GM18867 (cell line): Measurements from ENCODE around the gene LYRM1.

Source experiments
- ATAC-seq: cut with Tn5 transposase; IDR thresholded peaks from one replicate; pipeline ENCODE4 v1.9.1; 2021; ENCODE audit warnings: mild to moderate bottlenecking, moderate library complexity; ENCODE audit not compliant: unreplicated experiment

Gene LYRM1

DNA sequence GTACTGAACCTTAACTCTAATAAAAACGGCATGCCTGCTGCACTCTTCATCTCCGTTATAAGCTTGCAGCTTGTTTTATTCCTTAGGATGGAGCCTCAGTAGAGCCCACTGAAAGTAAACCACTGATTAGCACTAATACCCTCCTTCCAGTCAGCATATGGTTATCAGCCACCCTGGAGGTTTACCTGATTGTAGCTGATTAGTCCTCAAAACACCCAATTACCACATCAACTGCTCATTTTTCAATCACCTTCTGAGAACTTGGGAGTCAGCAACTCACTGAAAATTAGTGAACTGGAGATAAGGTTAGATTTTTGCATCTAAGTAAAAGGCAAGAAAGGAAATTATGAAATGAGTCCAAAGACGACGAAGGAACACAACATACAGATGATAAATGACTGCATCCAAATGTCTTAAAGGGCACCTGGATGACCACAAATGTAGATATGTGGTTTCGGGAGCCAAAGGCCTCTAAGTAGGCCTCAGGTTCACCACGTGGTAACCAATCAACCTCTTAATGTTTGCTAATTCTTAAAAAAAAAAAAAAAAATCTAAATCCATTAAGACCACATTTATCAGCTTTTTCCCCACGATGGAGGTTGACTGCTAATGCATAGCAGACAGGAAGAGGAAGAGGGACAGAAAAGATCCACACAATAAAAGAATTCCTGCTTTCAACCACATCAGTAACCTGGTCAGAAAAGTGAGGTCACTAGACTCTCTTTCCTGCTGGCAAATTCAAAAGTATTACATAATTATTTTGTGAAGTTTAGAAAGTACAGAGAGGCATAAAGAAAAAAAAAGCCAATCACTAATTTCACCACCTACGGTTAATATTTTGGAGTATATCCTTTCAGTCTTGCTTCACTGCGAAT lies 28.4 kb upstream of the LYRM1 start:
- no peak for ATAC-seq

DNA sequence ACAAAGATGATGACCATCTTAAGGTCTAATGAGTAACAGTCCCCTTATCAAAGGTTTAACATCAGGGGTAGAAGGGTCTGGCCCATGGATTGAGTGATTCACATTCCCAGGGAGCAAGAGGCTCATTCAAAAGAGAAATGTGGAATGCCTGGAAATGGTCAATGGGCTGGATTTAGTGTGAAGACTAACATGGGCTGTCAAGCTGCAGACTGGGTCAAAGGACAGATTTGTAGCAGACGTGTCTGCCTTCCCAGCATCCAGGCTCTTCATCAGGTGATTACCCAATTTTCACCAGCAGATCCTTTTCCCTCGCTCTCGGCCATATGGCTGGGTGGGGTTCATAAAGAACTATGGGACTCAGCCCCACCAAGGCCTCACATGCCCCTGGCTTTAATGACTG lies 27.2 kb upstream of the LYRM1 start:
- no peak for ATAC-seq

- ATAC-seq, result peak; percentile 15
Observed at GRCh38 chr16:20874088-20874581, 26.4 kb upstream of the LYRM1 start.

DNA sequence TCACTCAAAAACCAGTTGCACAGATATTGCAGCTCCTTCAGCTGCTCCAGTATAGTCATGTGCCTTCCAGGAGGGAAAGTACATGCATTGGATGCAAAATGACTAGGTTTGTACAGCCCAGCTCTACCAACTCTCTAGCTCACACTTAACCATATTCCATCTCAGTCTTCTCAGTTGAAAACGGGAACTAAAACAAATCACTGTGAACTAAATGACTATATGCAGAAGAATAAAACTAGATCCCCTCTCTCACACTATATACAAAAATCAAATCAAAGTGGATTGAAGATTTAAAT lies 25.3 kb upstream of the LYRM1 start:
- ATAC-seq, result no peak

- no peak for ATAC-seq
Observed at GRCh38 chr16:20878682-20879147, 21.9 kb upstream of the LYRM1 start.

DNA sequence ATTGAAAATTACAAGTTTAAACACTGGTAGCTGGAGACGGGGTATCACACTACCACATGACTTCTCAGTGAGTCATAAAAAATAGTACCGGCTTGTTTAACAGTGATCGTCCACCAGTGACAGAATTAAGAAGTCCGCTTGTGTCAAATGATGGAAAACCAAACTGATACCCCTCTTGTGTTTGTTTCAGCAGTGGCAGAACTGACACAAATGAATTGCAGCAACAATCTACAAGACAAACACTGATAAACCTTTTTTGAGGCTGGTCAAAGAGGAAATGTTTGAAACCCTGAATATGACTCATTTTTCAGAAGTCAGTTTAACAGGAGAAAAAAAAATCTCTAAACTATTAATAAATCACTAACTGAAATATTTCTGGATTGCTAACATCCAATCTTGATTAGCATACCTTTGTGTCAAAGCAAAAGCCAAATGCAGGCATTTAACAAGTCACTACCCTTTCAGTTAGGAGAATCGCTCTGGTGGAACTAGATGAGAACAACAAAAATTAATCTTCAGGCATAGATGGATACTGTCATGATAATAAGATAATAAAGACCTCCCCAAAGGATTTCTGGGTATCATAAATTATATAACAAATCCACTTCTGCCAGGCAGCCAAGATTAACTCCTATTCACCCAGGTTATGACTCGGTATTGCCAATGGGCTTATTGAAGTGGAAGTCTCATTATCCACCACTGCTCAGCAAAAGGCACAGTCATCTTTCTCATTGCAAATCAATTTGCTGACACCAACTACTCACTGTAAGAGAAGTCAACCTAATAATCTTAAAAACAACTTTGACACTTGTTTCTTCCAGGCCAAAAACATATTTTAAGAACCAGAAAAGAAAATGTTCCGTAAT lies 21.2 kb upstream of the LYRM1 start:
- ATAC-seq, result peak; percentile 34

- ATAC-seq, result no peak
Observed at GRCh38 chr16:20880867-20881502, 19.6 kb upstream of the LYRM1 start.

GRCh38 chr16:20881503-20881878 lies 19.1 kb upstream of the LYRM1 start:
- no peak for ATAC-seq

- no peak for ATAC-seq
Observed at GRCh38 chr16:20883554-20884239, 16.9 kb upstream of the LYRM1 start.

DNA sequence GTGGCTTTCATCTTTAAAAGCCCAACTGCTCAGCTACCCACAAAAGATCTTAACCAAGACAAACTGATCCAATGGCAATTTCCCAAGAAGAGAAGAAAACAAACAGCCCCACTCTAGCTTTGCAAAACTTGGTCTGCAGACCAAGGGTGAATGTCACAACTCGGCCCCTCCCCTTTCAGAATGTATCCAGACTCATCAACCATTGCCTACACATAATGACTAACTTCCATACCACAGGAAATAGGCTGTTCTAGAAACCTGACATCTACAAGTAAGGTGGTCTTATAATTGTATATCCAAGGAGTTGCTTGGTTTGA lies 16.4 kb upstream of the LYRM1 start:
- ATAC-seq, result no peak

- ATAC-seq, result no peak
Observed at GRCh38 chr16:20886320-20886719, 14.3 kb upstream of the LYRM1 start.

DNA sequence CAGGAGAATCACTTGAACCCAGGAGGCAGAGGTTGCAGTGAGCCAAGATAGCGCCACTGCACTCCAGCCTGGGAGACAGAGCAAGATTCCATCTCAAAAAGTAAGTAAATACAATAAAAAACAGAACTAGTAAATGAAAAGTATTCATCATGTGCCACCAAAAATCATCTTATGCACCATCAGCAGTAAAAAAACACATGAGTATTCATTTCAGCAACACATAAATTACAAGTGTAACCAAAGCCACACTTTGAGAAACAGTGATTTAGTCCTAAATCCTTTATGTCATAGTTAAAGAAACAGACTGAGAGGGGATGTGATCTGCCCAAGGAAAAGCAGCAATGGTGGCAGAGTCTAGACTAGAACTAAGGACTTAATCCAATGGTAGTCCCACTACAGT lies 13.4 kb upstream of the LYRM1 start:
- ATAC-seq, result no peak

DNA sequence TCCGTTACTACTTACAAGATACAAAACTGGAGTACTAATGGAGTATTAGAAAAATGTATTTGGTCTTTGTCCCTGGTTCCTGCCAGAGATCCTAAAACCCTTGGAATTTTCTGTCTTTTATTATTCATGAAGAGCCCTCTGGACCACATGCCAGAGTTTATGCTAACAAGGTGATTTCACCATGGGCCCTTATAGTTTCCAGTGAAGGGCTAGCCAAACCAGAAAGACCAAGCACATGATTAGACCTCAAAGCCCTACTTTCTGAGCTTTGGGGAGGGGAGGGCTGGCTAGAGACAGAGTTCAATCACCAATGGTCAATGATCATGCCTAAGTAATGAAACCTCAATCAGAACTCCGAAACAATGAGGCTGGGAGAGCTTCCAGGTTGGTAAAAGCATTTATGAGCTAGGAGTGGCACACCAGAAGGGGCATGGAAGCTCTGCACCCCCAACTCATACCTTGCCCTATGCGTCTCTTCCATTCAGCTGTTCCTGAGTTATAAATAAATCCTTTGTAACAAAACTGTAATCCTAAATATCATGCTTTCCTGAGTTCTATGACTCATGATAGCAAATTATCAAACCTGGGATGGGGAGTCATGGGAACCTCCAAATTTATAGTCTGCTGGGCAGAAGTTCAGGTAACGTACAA lies 10.8 kb upstream of the LYRM1 start:
- ATAC-seq, result no peak

GRCh38 chr16:20894388-20894787 lies 6.2 kb upstream of the LYRM1 start:
- no peak for ATAC-seq

- no peak for ATAC-seq
Observed at GRCh38 chr16:20897253-20897897, 3.2 kb upstream of the LYRM1 start.

GRCh38 chr16:20897922-20898321 lies 2.6 kb upstream of the LYRM1 start:
- no peak for ATAC-seq

DNA sequence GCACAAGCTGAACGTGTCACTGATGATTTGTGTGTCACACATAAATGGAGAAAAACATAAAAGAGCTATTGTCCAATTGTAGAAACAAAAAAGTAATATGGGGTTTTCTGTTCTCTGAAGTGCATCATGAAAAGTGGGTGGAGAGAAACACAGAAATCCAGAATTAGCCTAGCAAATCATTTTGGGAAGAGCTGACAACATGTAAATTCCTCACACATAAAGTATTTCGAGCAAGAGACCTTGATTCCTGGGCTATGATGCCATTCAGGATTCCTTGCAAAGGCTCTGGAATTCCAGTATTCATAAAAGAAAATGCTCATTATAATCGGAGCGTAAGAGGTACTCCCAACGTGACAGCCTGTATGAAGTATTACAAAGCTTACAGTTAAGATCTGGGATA lies 1.5 kb upstream of the LYRM1 start:
- ATAC-seq, result no peak

- ATAC-seq, result no peak
Observed at GRCh38 chr16:20899477-20900298, 883 bp upstream of the LYRM1 start.

- ATAC-seq, result no peak
Observed at GRCh38 chr16:20901068-20901435, 481 bp downstream of the LYRM1 start.
